Endothelial cell of umbilical vein (primary cell): ENCODE results near the gene DEPDC7. TPM values are rescaled to one million over a fixed set of nuclear protein-coding genes. Genes with fewer than 3 reads are reported as not detected.
"Not testable (repeated sequence)": the region's sequence is repeated elsewhere in the genome, so short reads cannot be mapped to it uniquely, and the experiment has no call there.

Experiments used
- BruUV-seq: library from RNA; stranded (reverse); fragments of 400-500 nt; replicated peaks from 2 replicates; lab custom pipeline; 2021; lab: Mats Ljungman, UMichigan
- CTCF ChIA-PET: fragments of 300-600, 350-600 bp; sonication (Branson Sonifier 250); formaldehyde crosslinking; loops from one replicate; lab custom pipeline; 2021; ENCODE audit warnings: antibody characterized with exemption, inconsistent platforms; lab: Charles Lee
- POLR2A ChIA-PET: fragments of 300-600, 350-600 bp; sonication (Branson Sonifier 250); formaldehyde crosslinking; loops from one replicate; lab custom pipeline; 2021; ENCODE audit warnings: antibody characterized with exemption, inconsistent platforms; lab: Charles Lee
- DNase-seq: peaks from one replicate; pipeline ENCODE4 v3.0.0-alpha.2; 2011; ENCODE audit warnings: low read depth, low spot score
- FAIRE-seq: peaks from 2 replicates; lab custom pipeline; 2011; peaks lifted over from hg19 to GRCh38; lab: Jason Lieb, UNC
- H2AFZ ChIP-seq: 2 replicates; pipeline ENCODE4 v1.6.0; 2012; ENCODE audit warnings: low read depth, low read length, control low read depth, inconsistent platforms
- H3K27ac ChIP-seq: 2 replicates; pipeline ENCODE4 v1.5.1; 2011; ENCODE audit warnings: low read depth, mild to moderate bottlenecking, control low read depth, low read length, moderate library complexity; ENCODE audit not compliant: insufficient read depth
- H3K27me3 ChIP-seq, 2 experiments: 2 replicates each; pipeline versions ENCODE4 v1.6.0 to v1.6.1; 2011; ENCODE audit warnings: low read length in 2 of 2, mixed read lengths in 1 of 2; ENCODE audit not compliant: control insufficient read depth in 2 of 2, insufficient read depth in 2 of 2
- H3K36me3 ChIP-seq, 2 experiments: 2 replicates in 1 of 2; 3 replicates in 1 of 2; pipeline ENCODE4 v1.5.1; 2011; ENCODE audit warnings: low read length in 2 of 2, mild to moderate bottlenecking in 1 of 2, moderate library complexity in 1 of 2; ENCODE audit not compliant: control insufficient read depth in 2 of 2, insufficient read depth in 2 of 2; ENCODE audit errors: extremely low read depth in 1 of 2
- H3K4me1 ChIP-seq: 3 replicates; pipeline ENCODE4 v1.5.1; 2011; ENCODE audit warnings: mild to moderate bottlenecking, low read length; ENCODE audit not compliant: control insufficient read depth, insufficient read depth; ENCODE audit errors: extremely low read depth
- H3K4me2 ChIP-seq: 2 replicates; pipeline ENCODE4 v1.6.1; 2011; ENCODE audit warnings: low read length, control low read depth, mixed read lengths; ENCODE audit not compliant: insufficient read depth
- H3K4me3 ChIP-seq, 3 experiments: fragments of 200-600 bp in 1 of 3; sonication (generic), shearing (Covaris generic) in 1 of 3; replicated peaks in 1 of 3; 2 replicates each; pipeline ENCODE4 v1.5.1; 2011 to 2016; ENCODE audit warnings: control low read depth in 3 of 3, low read length in 3 of 3, mild to moderate bottlenecking in 2 of 3, inconsistent platforms in 1 of 3, low read depth in 1 of 3, moderate library complexity in 1 of 3; ENCODE audit not compliant: insufficient read depth in 1 of 3
- H3K79me2 ChIP-seq: 2 replicates; pipeline ENCODE4 v1.6.0; 2012; ENCODE audit warnings: low read length, inconsistent platforms; ENCODE audit not compliant: control insufficient read depth, insufficient read depth
- H3K9ac ChIP-seq: replicated peaks from 2 replicates; pipeline ENCODE3; 2011; ENCODE audit warnings: low read length, control low read depth; ENCODE audit not compliant: insufficient read depth; ENCODE audit errors: extremely low read depth
- H3K9me1 ChIP-seq: replicated peaks from 3 replicates; pipeline ENCODE4 v1.6.0; 2011; ENCODE audit warnings: mild to moderate bottlenecking, low read length; ENCODE audit not compliant: control insufficient read depth, insufficient read depth; ENCODE audit errors: extremely low read depth
- H3K9me3 ChIP-seq: replicated peaks from 2 replicates; pipeline ENCODE4 v1.5.1; 2012; ENCODE audit warnings: low read length, inconsistent platforms; ENCODE audit not compliant: control insufficient read depth, insufficient read depth
- H4K20me1 ChIP-seq: replicated peaks from 2 replicates; pipeline ENCODE3; 2011; ENCODE audit warnings: mild to moderate bottlenecking, low read length; ENCODE audit not compliant: control insufficient read depth, insufficient read depth; ENCODE audit errors: extremely low read depth
- EZH2 ChIP-seq: IDR thresholded peaks from 2 replicates; pipeline ENCODE4 v1.6.1; 2012; ENCODE audit warnings: borderline replicate concordance, low read depth, mild to moderate bottlenecking, moderate library complexity, low read length, inconsistent platforms; ENCODE audit not compliant: severe bottlenecking
- FOS ChIP-seq: IDR thresholded peaks from 2 replicates; pipeline ENCODE4 v1.6.1; 2011; ENCODE audit warnings: mild to moderate bottlenecking, low read length, moderate library complexity, borderline replicate concordance; ENCODE audit not compliant: insufficient read depth
- GATA2 ChIP-seq: IDR thresholded peaks from 2 replicates; pipeline ENCODE4 v1.7.0; 2011; ENCODE audit warnings: low read depth, mild to moderate bottlenecking, moderate library complexity, mixed read lengths, low read length; ENCODE audit not compliant: insufficient read length, insufficient read depth
- JUN ChIP-seq: IDR thresholded peaks from 2 replicates; pipeline ENCODE4 v1.6.1; 2011; ENCODE audit warnings: borderline replicate concordance, low read depth; ENCODE audit not compliant: insufficient read length, insufficient read depth
- MYC ChIP-seq: IDR thresholded peaks from one replicate; pipeline ENCODE4 v1.6.1; 2011; ENCODE audit warnings: mild to moderate bottlenecking, low read depth, low read length
- POLR2A ChIP-seq: IDR thresholded peaks from 2 replicates; pipeline ENCODE4 v1.6.1; 2012; ENCODE audit warnings: low read depth, mild to moderate bottlenecking, control low read depth, low read length
- POLR2AphosphoS5 ChIP-seq: IDR thresholded peaks from 2 replicates; pipeline ENCODE4 v1.6.1; 2012; ENCODE audit warnings: low read depth, mild to moderate bottlenecking, control low read depth, low read length, moderate library complexity; ENCODE audit not compliant: insufficient read depth
- dilution Hi-C: fragments of 300-500 bp; cut with MboI; formaldehyde crosslinking; loops from one replicate; pipeline ENCODE4 v1.15.0; 2019; ENCODE audit warnings: low sequenced_read_pairs; ENCODE audit not compliant: extremely low pct_ligation_motif_present
- intact Hi-C: fragments of 100-400 bp; cut with micrococcal nuclease; formaldehyde crosslinking; loops from one replicate; pipeline ENCODE4 v1.10.0; 2022
- polyA plus RNA-seq, 4 experiments: library from polyadenylated mRNA; depleted of rRNA in 3 of 4; stranded (reverse) in 3 of 4; unstranded in 1 of 4; fragments of >200 nt; gene quantifications; 2 replicates each; pipeline versions ENCODE4 v1.2.1 to v1.2.3, GENCODE V29; 2011 to 2012; ENCODE audit warnings: missing spikeins in 1 of 4
- total RNA-seq: library from RNA; stranded (reverse); gene quantifications from 2 replicates; pipeline ENCODE4 v1.2.3, GENCODE V29; 2021
- TF ChIP-seq, protein P1 (sequence below), 2 donors: IDR thresholded peaks; 1 replicate in 1 of 2; 2 replicates in 1 of 2; pipeline ENCODE4 v1.5.1; 2011; ENCODE audit warnings: low read length in 2 of 2, mild to moderate bottlenecking in 2 of 2, moderate library complexity in 2 of 2, control low read depth in 1 of 2, inconsistent platforms in 1 of 2, low read depth in 1 of 2; ENCODE audit not compliant: insufficient read depth in 1 of 2; ENCODE audit errors: extremely low read depth in 1 of 2
- TF ChIP-seq, protein P2 (sequence below): IDR thresholded peaks from 2 replicates; pipeline ENCODE4 v1.6.1; 2011; ENCODE audit not compliant: insufficient read depth, insufficient read length

Gene DEPDC7
- total and polyA plus RNA-seq, 2 donors (not counting 3 experiments of a cell fraction or from before 2014, with no cell fraction given), result 0.08 TPM; not detected in 1

DNA sequence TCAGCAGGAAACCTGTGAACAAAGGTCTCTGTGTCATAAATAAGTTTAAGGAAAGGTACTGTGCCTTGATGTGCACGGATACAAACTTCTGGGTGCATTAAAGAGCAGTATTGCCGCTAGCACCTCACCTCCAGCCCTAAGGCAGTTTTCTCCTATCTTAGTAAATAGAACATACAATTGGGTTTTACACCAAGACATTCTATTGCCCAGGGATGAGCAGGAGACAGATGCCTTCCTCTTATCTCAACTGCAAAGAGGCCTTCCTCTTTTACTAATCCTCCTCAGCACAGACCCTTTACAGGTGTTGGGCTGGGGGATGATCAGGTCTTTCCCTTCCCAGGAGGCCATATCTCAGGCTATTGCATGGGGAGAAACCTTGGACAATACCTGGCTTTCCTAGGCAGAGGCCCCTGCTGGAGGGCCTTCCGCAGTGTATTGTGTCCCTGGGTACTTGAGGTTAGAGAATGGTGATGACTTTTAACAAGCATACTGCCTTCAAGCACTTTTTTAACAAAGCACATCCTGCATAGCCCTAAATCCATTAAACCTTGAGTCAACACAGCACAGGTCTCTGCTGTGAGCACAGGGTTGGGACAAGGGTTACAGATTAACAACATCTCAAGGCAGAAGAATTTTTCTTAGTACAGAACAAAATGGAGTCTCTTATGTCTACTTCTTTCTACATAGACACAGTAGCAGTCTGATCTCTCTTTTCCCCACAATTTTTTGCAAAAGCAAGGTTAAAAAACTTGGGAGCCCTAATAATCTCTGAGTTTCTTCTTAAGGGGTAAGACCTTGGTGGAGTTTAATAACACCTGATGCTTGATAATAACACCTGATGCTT is 34.1 kb downstream of the DEPDC7 start:
- H3K27me3 ChIP-seq, dilution Hi-C loops, H3K9me3 ChIP-seq, FAIRE-seq, POLR2A ChIA-PET, H2AFZ ChIP-seq, H3K4me3 ChIP-seq, H3K4me1 ChIP-seq, H3K4me2 ChIP-seq, intact Hi-C loops, H3K9ac ChIP-seq, H3K79me2 ChIP-seq, BruUV-seq, DNase-seq, H4K20me1 ChIP-seq, H3K36me3 ChIP-seq, H3K27ac ChIP-seq, H3K9me1 ChIP-seq, CTCF ChIA-PET: not testable (repeated sequence)

DNA sequence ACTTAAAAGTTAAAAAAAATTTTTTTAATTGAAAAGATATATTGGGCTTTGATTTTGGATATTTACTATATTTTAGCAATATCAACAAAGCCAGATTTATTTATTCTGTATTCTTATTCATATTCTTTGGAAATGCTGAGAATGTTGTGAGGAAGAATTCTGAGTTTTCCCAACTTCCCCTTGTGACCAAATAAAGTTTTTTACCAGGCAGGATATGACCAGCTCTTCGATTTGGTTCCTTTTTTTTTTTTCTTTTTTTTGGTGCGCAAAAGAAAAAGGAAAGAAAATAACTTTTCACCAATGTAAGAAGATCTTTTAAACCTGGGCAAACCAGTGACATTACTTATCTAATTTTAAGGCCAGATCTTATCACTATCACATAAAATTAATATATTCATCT is 36.6 kb downstream of the DEPDC7 start:
- dilution Hi-C loops, result no loop called here
- no peaks in the 10 kb centered on the region for H3K4me1 ChIP-seq
- no peaks in the 10 kb centered on the region for H3K9me3 ChIP-seq
- DNase-seq, result no peak
- H3K36me3 ChIP-seq, result no peaks in the 10 kb centered on the region
- H3K4me2 ChIP-seq, result no peak overlapping the region
- no peaks in the 10 kb centered on the region for H3K79me2 ChIP-seq
- no peak overlapping the region for H3K9ac ChIP-seq
- TF ChIP-seq JUN, result no peak
- no peak for TF ChIP-seq EZH2
- TF ChIP-seq, protein P1, sequence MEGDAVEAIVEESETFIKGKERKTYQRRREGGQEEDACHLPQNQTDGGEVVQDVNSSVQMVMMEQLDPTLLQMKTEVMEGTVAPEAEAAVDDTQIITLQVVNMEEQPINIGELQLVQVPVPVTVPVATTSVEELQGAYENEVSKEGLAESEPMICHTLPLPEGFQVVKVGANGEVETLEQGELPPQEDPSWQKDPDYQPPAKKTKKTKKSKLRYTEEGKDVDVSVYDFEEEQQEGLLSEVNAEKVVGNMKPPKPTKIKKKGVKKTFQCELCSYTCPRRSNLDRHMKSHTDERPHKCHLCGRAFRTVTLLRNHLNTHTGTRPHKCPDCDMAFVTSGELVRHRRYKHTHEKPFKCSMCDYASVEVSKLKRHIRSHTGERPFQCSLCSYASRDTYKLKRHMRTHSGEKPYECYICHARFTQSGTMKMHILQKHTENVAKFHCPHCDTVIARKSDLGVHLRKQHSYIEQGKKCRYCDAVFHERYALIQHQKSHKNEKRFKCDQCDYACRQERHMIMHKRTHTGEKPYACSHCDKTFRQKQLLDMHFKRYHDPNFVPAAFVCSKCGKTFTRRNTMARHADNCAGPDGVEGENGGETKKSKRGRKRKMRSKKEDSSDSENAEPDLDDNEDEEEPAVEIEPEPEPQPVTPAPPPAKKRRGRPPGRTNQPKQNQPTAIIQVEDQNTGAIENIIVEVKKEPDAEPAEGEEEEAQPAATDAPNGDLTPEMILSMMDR (IDR thresholded peaks at IDR 0.05; ENCODE audit: extremely low read depth in 1 of 2, insufficient read depth in 1 of 2, low read depth in 1 of 2, low read length in 2 of 2), result no peak
- TF ChIP-seq GATA2, result no peak
- no peak for TF ChIP-seq MYC
- no peak for TF ChIP-seq FOS
- TF ChIP-seq, protein P2, sequence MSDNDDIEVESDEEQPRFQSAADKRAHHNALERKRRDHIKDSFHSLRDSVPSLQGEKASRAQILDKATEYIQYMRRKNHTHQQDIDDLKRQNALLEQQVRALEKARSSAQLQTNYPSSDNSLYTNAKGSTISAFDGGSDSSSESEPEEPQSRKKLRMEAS, result no peak
- no peak for TF ChIP-seq POLR2AphosphoS5
- TF ChIP-seq POLR2A, result no peak
- FAIRE-seq, result no peak
- H3K4me3 ChIP-seq, result no peak overlapping the region
- H3K27me3 ChIP-seq, result no peaks in the 10 kb centered on the region
- no TSS peak for BruUV-seq
- no peaks in the 10 kb centered on the region for H3K9me1 ChIP-seq
- H3K27ac ChIP-seq, result no peak overlapping the region
- H2AFZ ChIP-seq, result no peak overlapping the region
- POLR2A ChIA-PET, result no interaction called here
- intact Hi-C loops, result no loop called here
- CTCF ChIA-PET, result interaction anchor here (1.1 to 4.0 kb wide), 2 partner anchors 12 to 13 kb away, joined by 4 to 27 read pairs; partner anchors contain the start of gene TCP11L1
- no peaks in the 10 kb centered on the region for H4K20me1 ChIP-seq
